Prostate gland (tissue), 2 donors: ENCODE results near the gene KCNQ5. TPM values are rescaled to one million over a fixed set of nuclear protein-coding genes. Genes with fewer than 3 reads are reported as not detected.

ENCODE experiments used
- DNase-seq: peaks from one replicate; pipeline ENCODE4 v3.0.0-alpha.2; 2019; ENCODE audit warnings: low spot score
- H3K27ac ChIP-seq, 2 donors: fragments of 200-600 bp; sonication (generic); 2 replicates each; pipeline ENCODE4 v1.5.1; 2017 to 2019
- H3K27me3 ChIP-seq: fragments of 200-600 bp; sonication (generic); replicated peaks from 2 replicates; pipeline ENCODE4 v1.5.1; 2019; ENCODE audit not compliant: insufficient read depth
- H3K36me3 ChIP-seq, 2 donors: fragments of 200-600 bp; sonication (generic); 1 replicate in 1 of 2; 2 replicates in 1 of 2; pipeline versions ENCODE4 v1.5.1 to v1.8.1; 2017 to 2019
- H3K4me1 ChIP-seq: fragments of 200-600 bp; sonication (generic); replicated peaks from 2 replicates; pipeline ENCODE4 v1.5.1; 2019
- H3K4me3 ChIP-seq, 2 donors: fragments of 200-600 bp; sonication (generic); 2 replicates each; pipeline ENCODE4 v1.5.1; 2017 to 2019
- H3K9me3 ChIP-seq: fragments of 200-600 bp; sonication (generic); 2 replicates; pipeline ENCODE4 v1.5.1; 2017
- POLR2A ChIP-seq: fragments of 450-650 bp; IDR thresholded peaks from one replicate; pipeline ENCODE4 v1.6.1; 2016; ENCODE audit warnings: antibody characterized with exemption, mild to moderate bottlenecking
- POLR2AphosphoS5 ChIP-seq: sonication (generic); formaldehyde crosslinking; IDR thresholded peaks from one replicate; pipeline ENCODE4 v1.6.1; 2017; ENCODE audit warnings: antibody characterized with exemption
- WGBS: methylation state at CpG from one replicate; pipeline ENCODE4 v1.1.5; 2018; 5-methylcytosine and 5-hydroxymethylcytosine counted together
- intact Hi-C: fragments of 100-400 bp; cut with DNase I; formaldehyde crosslinking; loops from one replicate; pipeline ENCODE4 v1.14.2; 2022
- total RNA-seq, 2 donors: library from RNA; depleted of rRNA; stranded (reverse); fragments of >200 nt; gene quantifications; one replicate each; pipeline ENCODE4 v1.1.0, GENCODE V29; 2016
- TF ChIP-seq, protein P1 (sequence below), 4 experiments: fragments of 200-600 bp in 2 of 4; fragments of 450-650 bp in 2 of 4; sonication (generic) in 2 of 4; IDR thresholded peaks; 1 replicate in 3 of 4; 2 replicates in 1 of 4; pipeline ENCODE4 v1.5.1; 2016 to 2019; ENCODE audit warnings: antibody characterized with exemption in 4 of 4, mild to moderate bottlenecking in 2 of 4, moderate library complexity in 2 of 4

Gene KCNQ5
- total RNA-seq, 2 donors from 2014 or later, result 3.6 to 4.1 TPM

GRCh38 chr6:73157870-73158269 lies 536.0 kb downstream of the KCNQ5 start:
- no peak overlapping the region for H3K4me3 ChIP-seq
- no peaks in the 10 kb centered on the region for H3K9me3 ChIP-seq
- intact Hi-C loops, result no loop called here
- no peaks in the 10 kb centered on the region for H3K4me1 ChIP-seq
- no peaks in the 10 kb centered on the region for H3K36me3 ChIP-seq
- DNase-seq, result no peak
- no peak overlapping the region for H3K27ac ChIP-seq
- TF ChIP-seq POLR2A (no peak), POLR2AphosphoS5 (no peak)
- TF ChIP-seq, protein P1, sequence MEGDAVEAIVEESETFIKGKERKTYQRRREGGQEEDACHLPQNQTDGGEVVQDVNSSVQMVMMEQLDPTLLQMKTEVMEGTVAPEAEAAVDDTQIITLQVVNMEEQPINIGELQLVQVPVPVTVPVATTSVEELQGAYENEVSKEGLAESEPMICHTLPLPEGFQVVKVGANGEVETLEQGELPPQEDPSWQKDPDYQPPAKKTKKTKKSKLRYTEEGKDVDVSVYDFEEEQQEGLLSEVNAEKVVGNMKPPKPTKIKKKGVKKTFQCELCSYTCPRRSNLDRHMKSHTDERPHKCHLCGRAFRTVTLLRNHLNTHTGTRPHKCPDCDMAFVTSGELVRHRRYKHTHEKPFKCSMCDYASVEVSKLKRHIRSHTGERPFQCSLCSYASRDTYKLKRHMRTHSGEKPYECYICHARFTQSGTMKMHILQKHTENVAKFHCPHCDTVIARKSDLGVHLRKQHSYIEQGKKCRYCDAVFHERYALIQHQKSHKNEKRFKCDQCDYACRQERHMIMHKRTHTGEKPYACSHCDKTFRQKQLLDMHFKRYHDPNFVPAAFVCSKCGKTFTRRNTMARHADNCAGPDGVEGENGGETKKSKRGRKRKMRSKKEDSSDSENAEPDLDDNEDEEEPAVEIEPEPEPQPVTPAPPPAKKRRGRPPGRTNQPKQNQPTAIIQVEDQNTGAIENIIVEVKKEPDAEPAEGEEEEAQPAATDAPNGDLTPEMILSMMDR (IDR thresholded peaks at IDR 0.05), result no peak
- 88% methylated on average over 34 of the region's 34 CpGs for WGBS
- no peaks in the 10 kb centered on the region for H3K27me3 ChIP-seq

- TF ChIP-seq POLR2A, result no peak
- TF ChIP-seq POLR2AphosphoS5, result no peak
- TF ChIP-seq, protein P1 (IDR thresholded peaks at IDR 0.05), result no peak
- Histone ChIP-seq H3K27me3 (no peaks in the 10 kb centered on the region), H3K27ac (no peak overlapping the region), H3K4me3 (no peak overlapping the region), H3K9me3 (no peaks in the 10 kb centered on the region), H3K36me3 (no peaks in the 10 kb centered on the region), H3K4me1 (no peaks in the 10 kb centered on the region)
- intact Hi-C loops, result no loop called here
- 42% methylated on average over 4 of the region's 4 CpGs for WGBS
- no peak for DNase-seq
Observed at GRCh38 chr6:73169111-73169510, 547.2 kb downstream of the KCNQ5 start.

DNA sequence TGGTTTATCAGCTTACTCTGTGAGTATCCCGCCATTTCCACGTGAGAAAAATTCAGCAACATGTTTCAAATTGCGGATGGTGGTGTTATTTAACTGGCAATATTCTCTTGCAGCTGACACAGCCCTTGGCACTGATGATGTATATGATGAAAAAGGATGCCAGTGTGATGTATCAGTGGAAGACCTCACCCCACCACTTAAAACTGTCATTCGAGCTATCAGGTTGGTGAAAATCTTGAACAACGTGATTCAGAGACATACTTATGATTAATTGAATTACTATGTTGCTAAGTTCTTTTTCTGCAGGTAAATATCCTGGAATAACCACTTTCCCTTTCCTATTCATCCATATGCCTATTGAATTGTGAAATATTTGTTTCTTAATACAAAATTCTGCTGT lies 547.8 kb downstream of the KCNQ5 start:
- WGBS, result 88% methylated on average over 5 of the region's 5 CpGs
- intact Hi-C loops, result no loop called here
- DNase-seq, result no peak
- Histone ChIP-seq H3K4me3 (no peak overlapping the region), H3K36me3 (no peaks in the 10 kb centered on the region), H3K27me3 (no peaks in the 10 kb centered on the region), H3K27ac (no peak overlapping the region), H3K9me3 (no peaks in the 10 kb centered on the region), H3K4me1 (no peaks in the 10 kb centered on the region)
- TF ChIP-seq POLR2AphosphoS5, result no peak

DNA sequence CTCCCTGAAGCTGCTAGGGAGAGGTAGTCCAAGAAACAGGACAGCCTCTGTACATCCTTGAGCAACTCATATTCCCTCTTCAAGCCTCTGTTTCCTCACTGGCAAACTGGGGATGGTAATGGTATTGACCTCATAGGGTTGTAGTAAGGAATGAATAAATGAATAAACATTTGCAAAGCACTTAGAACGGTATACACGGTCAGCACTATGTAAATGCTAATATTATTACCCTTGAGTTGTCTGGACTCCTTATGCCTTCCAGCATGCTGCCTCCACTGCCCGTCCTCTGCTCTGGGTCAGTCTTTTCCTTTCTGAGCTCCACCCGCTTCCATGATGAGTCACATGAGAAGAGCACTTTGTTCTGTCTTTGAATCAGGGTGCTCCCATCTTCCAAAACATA lies 552.8 kb downstream of the KCNQ5 start:
- intact Hi-C loops, result no loop called here
- DNase-seq, result no peak
- Histone ChIP-seq H3K36me3 (no peaks in the 10 kb centered on the region), H3K9me3 (no peaks in the 10 kb centered on the region), H3K27me3 (no peaks in the 10 kb centered on the region), H3K4me1 (no peaks in the 10 kb centered on the region), H3K4me3 (no peak overlapping the region), H3K27ac (no peak overlapping the region)
- TF ChIP-seq POLR2AphosphoS5, result no peak
- TF ChIP-seq POLR2A, result no peak
- TF ChIP-seq, protein P1 (IDR thresholded peaks at IDR 0.05), result no peak
- 91% methylated on average over 4 of the region's 4 CpGs for WGBS

GRCh38 chr6:73176057-73176456 lies 554.2 kb downstream of the KCNQ5 start:
- intact Hi-C loops, result no loop called here
- Histone ChIP-seq H3K4me1 (no peaks in the 10 kb centered on the region), H3K27ac (no peak overlapping the region), H3K9me3 (no peaks in the 10 kb centered on the region), H3K36me3 (no peaks in the 10 kb centered on the region), H3K27me3 (no peaks in the 10 kb centered on the region), H3K4me3 (no peak overlapping the region)
- 86% methylated on average over 6 of the region's 6 CpGs for WGBS
- no peak for DNase-seq
- TF ChIP-seq POLR2AphosphoS5, result no peak
- TF ChIP-seq, protein P1 (IDR thresholded peaks at IDR 0.05), result no peak
- no peak for TF ChIP-seq POLR2A
